ENCODE measurements around the gene MIER1.

MIER1 gene

DNA sequence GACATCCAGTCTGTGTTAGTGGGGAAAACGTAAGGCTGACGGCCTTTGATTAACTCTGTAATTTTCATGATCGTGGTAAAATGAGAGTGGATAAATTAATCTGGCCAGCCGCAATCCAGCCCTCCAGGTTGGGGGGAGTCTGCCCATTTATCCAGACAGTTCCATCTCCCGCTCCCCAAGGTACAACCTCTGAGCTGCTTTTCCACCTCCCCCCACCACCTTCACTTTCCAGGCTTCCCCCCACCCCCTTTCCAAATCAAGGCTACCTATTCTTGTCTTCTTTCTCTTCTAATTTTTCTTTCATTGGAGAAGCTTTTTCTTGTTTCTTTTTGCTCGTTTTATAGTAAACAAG, 6.0 kb downstream of the MIER1 start:
- no peak for DNase-seq
- Histone ChIP-seq H3K9me3 (ENCODE audit: insufficient read depth, low read length, severe bottlenecking) (no peaks in the 10 kb centered on the region), H3K4me3 (ENCODE audit: low read depth in 1 of 2, low read length in 2 of 2) (peak overlapping the region; percentile 96 to 97), H2AFZ (ENCODE audit: low read depth, low read length) (peak overlapping the region; percentile 69), H3K36me3 (ENCODE audit: insufficient read depth, low read length) (no peaks in the 10 kb centered on the region; the same call in 1 of the 2 replicates), H3K4me2 (ENCODE audit: insufficient read depth, low read length) (peak overlapping the region; percentile 79), H4K20me1 (ENCODE audit: insufficient read depth, low read length) (peaks cover 27% of the 10 kb centered on the region; the same call in 1 of the 2 replicates), H3K9ac (ENCODE audit: low read depth, low read length) (peak overlapping the region; percentile 99), H3K27ac (ENCODE audit: low read length) (peak overlapping the region; percentile 93), H3K27me3 (ENCODE audit: insufficient read depth, low read length, poor library complexity) (no peaks in the 10 kb centered on the region), H3K4me1 (ENCODE audit: insufficient read depth, low read length) (peaks cover 85% of the 10 kb centered on the region), H3K79me2 (ENCODE audit: insufficient read depth, low read length) (peaks cover 93% of the 10 kb centered on the region)
- no peak for ATAC-seq (ENCODE audit: insufficient read depth, low read depth)
- TF ChIP-seq, protein P1, sequence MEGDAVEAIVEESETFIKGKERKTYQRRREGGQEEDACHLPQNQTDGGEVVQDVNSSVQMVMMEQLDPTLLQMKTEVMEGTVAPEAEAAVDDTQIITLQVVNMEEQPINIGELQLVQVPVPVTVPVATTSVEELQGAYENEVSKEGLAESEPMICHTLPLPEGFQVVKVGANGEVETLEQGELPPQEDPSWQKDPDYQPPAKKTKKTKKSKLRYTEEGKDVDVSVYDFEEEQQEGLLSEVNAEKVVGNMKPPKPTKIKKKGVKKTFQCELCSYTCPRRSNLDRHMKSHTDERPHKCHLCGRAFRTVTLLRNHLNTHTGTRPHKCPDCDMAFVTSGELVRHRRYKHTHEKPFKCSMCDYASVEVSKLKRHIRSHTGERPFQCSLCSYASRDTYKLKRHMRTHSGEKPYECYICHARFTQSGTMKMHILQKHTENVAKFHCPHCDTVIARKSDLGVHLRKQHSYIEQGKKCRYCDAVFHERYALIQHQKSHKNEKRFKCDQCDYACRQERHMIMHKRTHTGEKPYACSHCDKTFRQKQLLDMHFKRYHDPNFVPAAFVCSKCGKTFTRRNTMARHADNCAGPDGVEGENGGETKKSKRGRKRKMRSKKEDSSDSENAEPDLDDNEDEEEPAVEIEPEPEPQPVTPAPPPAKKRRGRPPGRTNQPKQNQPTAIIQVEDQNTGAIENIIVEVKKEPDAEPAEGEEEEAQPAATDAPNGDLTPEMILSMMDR (IDR thresholded peaks at IDR 0.05; ENCODE audit: borderline replicate concordance, extremely low read depth, low read length, poor library complexity, severe bottlenecking), result no peak
- no peak for TF ChIP-seq EZH2 (IDR thresholded peaks at IDR 0.05; ENCODE audit: borderline replicate concordance, low read depth, low read length, severe bottlenecking)

DNA sequence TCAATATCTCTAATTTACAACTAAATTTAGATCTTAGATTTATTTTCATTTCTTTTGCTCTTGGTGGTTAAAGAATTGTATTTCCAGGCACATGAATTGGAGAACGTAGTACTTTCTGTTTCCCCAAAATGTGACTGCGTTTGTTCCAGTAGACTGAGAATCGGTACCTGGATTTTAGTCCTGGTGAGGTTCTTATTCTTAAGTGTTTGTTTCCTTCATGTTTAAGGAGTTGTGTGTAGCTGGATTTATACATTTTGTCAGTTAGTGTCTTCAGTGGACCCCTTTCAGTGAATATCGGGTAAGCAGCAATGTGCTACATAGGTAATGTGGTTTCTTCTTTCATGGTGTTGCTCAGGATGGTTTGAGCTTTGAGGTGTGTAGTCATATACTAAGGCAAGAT, 6.8 kb downstream of the MIER1 start:
- ATAC-seq (ENCODE audit: insufficient read depth, low read depth), result peak; percentile 25; the same call in 1 of the 3 replicates
- Histone ChIP-seq H3K9me3 (ENCODE audit: insufficient read depth, low read length, severe bottlenecking) (no peaks in the 10 kb centered on the region), H3K79me2 (ENCODE audit: insufficient read depth, low read length) (peaks cover 93% of the 10 kb centered on the region), H3K4me3 (ENCODE audit: low read depth in 1 of 2, low read length in 2 of 2) (peak overlapping the region; percentile 96 to 97), H3K9ac (ENCODE audit: low read depth, low read length) (peak overlapping the region; percentile 99), H3K4me2 (ENCODE audit: insufficient read depth, low read length) (peak overlapping the region; percentile 79), H3K27ac (ENCODE audit: low read length) (peak overlapping the region; percentile 93), H4K20me1 (ENCODE audit: insufficient read depth, low read length) (peaks cover 30% of the 10 kb centered on the region; the same call in 1 of the 2 replicates), H3K36me3 (ENCODE audit: insufficient read depth, low read length) (no peaks in the 10 kb centered on the region; the same call in 1 of the 2 replicates), H2AFZ (ENCODE audit: low read depth, low read length) (no peak overlapping the region), H3K4me1 (ENCODE audit: insufficient read depth, low read length) (peaks cover 79% of the 10 kb centered on the region), H3K27me3 (ENCODE audit: insufficient read depth, low read length, poor library complexity) (no peaks in the 10 kb centered on the region)
- no peak for DNase-seq
- TF ChIP-seq EZH2 (IDR thresholded peaks at IDR 0.05; ENCODE audit: borderline replicate concordance, low read depth, low read length, severe bottlenecking), result no peak
- TF ChIP-seq, protein P1 (IDR thresholded peaks at IDR 0.05; ENCODE audit: borderline replicate concordance, extremely low read depth, low read length, poor library complexity, severe bottlenecking), result no peak

DNA sequence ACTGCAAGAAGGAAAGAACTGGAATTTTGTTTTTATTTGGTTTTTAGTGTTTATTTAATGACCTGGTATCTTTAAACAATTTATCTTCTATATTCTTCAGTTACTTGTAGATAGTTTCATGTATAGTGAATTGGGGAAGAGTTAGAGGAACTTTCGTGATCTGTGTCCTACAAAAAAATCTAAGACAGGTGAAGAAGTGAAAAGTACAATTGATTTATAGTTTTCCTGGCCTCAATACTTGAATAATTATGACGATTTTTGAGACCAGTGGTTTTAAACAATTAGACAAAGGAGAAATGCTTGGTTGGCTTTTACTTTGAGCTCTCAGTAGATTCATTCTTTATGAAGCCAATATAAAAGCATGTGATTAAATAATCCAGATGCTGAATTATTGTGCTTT, 7.5 kb downstream of the MIER1 start:
- Histone ChIP-seq H3K4me3 (ENCODE audit: low read depth in 1 of 2, low read length in 2 of 2) (peak overlapping the region in 1 of 2 experiments; percentile 97; a peak in 3 of 4 replicates), H3K9ac (ENCODE audit: low read depth, low read length) (peak overlapping the region; percentile 25; the same call in 1 of the 2 replicates), H3K36me3 (ENCODE audit: insufficient read depth, low read length) (no peaks in the 10 kb centered on the region; the same call in 1 of the 2 replicates), H3K4me1 (ENCODE audit: insufficient read depth, low read length) (peaks cover 77% of the 10 kb centered on the region), H3K27me3 (ENCODE audit: insufficient read depth, low read length, poor library complexity) (no peaks in the 10 kb centered on the region), H3K9me3 (ENCODE audit: insufficient read depth, low read length, severe bottlenecking) (no peaks in the 10 kb centered on the region), H4K20me1 (ENCODE audit: insufficient read depth, low read length) (peaks cover 35% of the 10 kb centered on the region), H3K4me2 (ENCODE audit: insufficient read depth, low read length) (peak overlapping the region; percentile 79), H2AFZ (ENCODE audit: low read depth, low read length) (no peak overlapping the region), H3K79me2 (ENCODE audit: insufficient read depth, low read length) (peaks cover 93% of the 10 kb centered on the region), H3K27ac (ENCODE audit: low read length) (peak overlapping the region; percentile 5; the same call in 1 of the 2 replicates)
- DNase-seq, result no peak
- ATAC-seq (ENCODE audit: insufficient read depth, low read depth), result no peak
- TF ChIP-seq, protein P1 (IDR thresholded peaks at IDR 0.05; ENCODE audit: borderline replicate concordance, extremely low read depth, low read length, poor library complexity, severe bottlenecking), result no peak
- TF ChIP-seq EZH2 (IDR thresholded peaks at IDR 0.05; ENCODE audit: borderline replicate concordance, low read depth, low read length, severe bottlenecking), result no peak

Data from DND-41 (cell line).